GM12878 (cell line): ENCODE results near the gene LEF1. TPM values are rescaled to one million over a fixed set of nuclear protein-coding genes. Genes with fewer than 3 reads are reported as not detected.

Source experiments
- ATAC-seq: fragments of 200-7000 bp; cut with Tn5 transposase; 3 replicates; pipeline ENCODE4 v1.9.1; 2020; ENCODE audit warnings: mild to moderate bottlenecking, moderate library complexity
- BruUV-seq: library from RNA; stranded (reverse); fragments of 400-500 nt; replicated peaks from 2 replicates; lab custom pipeline; 2021; lab: Mats Ljungman, UMichigan
- CTCF ChIA-PET: fragments of 300-600 bp; sonication (Branson Sonifier 250); formaldehyde crosslinking; extraction: SDS; loops from one replicate; lab custom pipeline; 2021; ENCODE audit warnings: inconsistent platforms; lab: Yijun Ruan, JAX
- POLR2A ChIA-PET: fragments of 350-600 bp; formaldehyde crosslinking; extraction: SDS; loops from one replicate; lab custom pipeline; 2021; ENCODE audit warnings: inconsistent platforms; lab: Charles Lee
- RAD21 ChIA-PET: fragments of 300-600 bp; sonication (Branson Sonifier 250); formaldehyde crosslinking; loops from one replicate; lab custom pipeline; 2023; ENCODE audit warnings: antibody characterized with exemption; ENCODE audit not compliant: unreplicated experiment; lab: Charles Lee
- SMC1A ChIA-PET: fragments of 300-600 bp; sonication (Branson Sonifier 250); formaldehyde crosslinking; loops from one replicate; lab custom pipeline; 2023; ENCODE audit not compliant: unreplicated experiment, uncharacterized antibody; lab: Charles Lee
- DNase-seq: peaks from one replicate; pipeline ENCODE4 v3.0.0-alpha.2; 2011; ENCODE audit warnings: low read depth, low spot score
- FAIRE-seq: peaks from 3 replicates; lab custom pipeline; 2011; peaks lifted over from hg19 to GRCh38; lab: Jason Lieb, UNC
- H2AFZ ChIP-seq: 2 replicates; pipeline ENCODE4 v1.6.0; 2011; ENCODE audit warnings: low read depth, low read length, control low read depth; ENCODE audit not compliant: control insufficient read depth
- H3K27ac ChIP-seq: 2 replicates; pipeline ENCODE4 v1.5.1; 2011; ENCODE audit warnings: control low read depth; ENCODE audit not compliant: control insufficient read depth, insufficient read depth
- H3K27me3 ChIP-seq, 2 experiments: replicated peaks in 1 of 2; 2 replicates each; pipeline versions ENCODE4 v1.6.0 to v1.6.1; 2011; ENCODE audit warnings: low read length in 1 of 2; ENCODE audit not compliant: control insufficient read depth in 2 of 2, insufficient read depth in 2 of 2
- H3K36me3 ChIP-seq, 2 experiments: 2 replicates each; pipeline ENCODE4 v1.5.1; 2011; ENCODE audit warnings: low read length in 1 of 2; ENCODE audit not compliant: control insufficient read depth in 2 of 2, insufficient read depth in 2 of 2
- H3K4me1 ChIP-seq: 2 replicates; pipeline ENCODE4 v1.6.1; 2011; ENCODE audit warnings: mild to moderate bottlenecking, low read length, moderate library complexity, mixed read lengths; ENCODE audit not compliant: control insufficient read depth, insufficient read depth
- H3K4me2 ChIP-seq: 2 replicates; pipeline ENCODE4 v1.6.0; 2011; ENCODE audit warnings: control low read depth; ENCODE audit not compliant: control insufficient read depth, insufficient read depth
- H3K4me3 ChIP-seq: fragments of 200-600 bp; sonication (generic); 2 replicates; pipeline ENCODE4 v1.5.1; 2016
- H3K79me2 ChIP-seq: 2 replicates; pipeline ENCODE4 v1.6.0; 2011; ENCODE audit warnings: low read length; ENCODE audit not compliant: control insufficient read depth, insufficient read depth
- H3K9ac ChIP-seq: 2 replicates; pipeline ENCODE4 v1.8.0; 2011; ENCODE audit warnings: low read length, control low read depth, mixed read lengths; ENCODE audit not compliant: control insufficient read depth, insufficient read depth
- H3K9me3 ChIP-seq: replicated peaks from 3 replicates; pipeline ENCODE4 v1.5.1; 2011; ENCODE audit warnings: mild to moderate bottlenecking, low read length; ENCODE audit not compliant: control insufficient read depth, insufficient read depth
- H4K20me1 ChIP-seq: 2 replicates; pipeline ENCODE4 v1.6.0; 2011; ENCODE audit not compliant: control insufficient read depth, insufficient read depth
- E2F8 ChIP-seq: fragments of 450-650 bp; IDR thresholded peaks from 2 replicates; pipeline ENCODE4 v1.6.1; 2018; ENCODE audit warnings: mild to moderate bottlenecking, low read depth, moderate library complexity; ENCODE audit not compliant: partially characterized antibody
- E4F1 ChIP-seq: fragments of 450-650 bp; IDR thresholded peaks from 2 replicates; pipeline ENCODE4 v1.6.1; 2018; ENCODE audit warnings: borderline replicate concordance, mild to moderate bottlenecking; ENCODE audit not compliant: partially characterized antibody
- EED ChIP-seq: sonication (generic); IDR thresholded peaks from 2 replicates; pipeline ENCODE4 v1.6.1; 2016; ENCODE audit warnings: antibody characterized with exemption, low read depth
- IRF3 ChIP-seq: fragments of 450-650 bp; IDR thresholded peaks from 2 replicates; pipeline ENCODE4 v1.6.1; 2014; ENCODE audit warnings: mild to moderate bottlenecking
- MTA3 ChIP-seq: IDR thresholded peaks from 2 replicates; pipeline ENCODE4 v1.6.1; 2012; ENCODE audit warnings: low read length, inconsistent platforms, borderline replicate concordance
- NKRF ChIP-seq: fragments of 450-650 bp; conservative IDR thresholded peaks from 2 replicates; pipeline ENCODE4 v1.6.1; 2017; ENCODE audit warnings: mild to moderate bottlenecking, moderate library complexity
- RCOR1 ChIP-seq: conservative IDR thresholded peaks from 2 replicates; pipeline ENCODE4 v1.6.1; 2012; ENCODE audit warnings: low read depth, low read length, improper control_type of control experiment
- SIX5 ChIP-seq: IDR thresholded peaks from 2 replicates; pipeline ENCODE4 v1.6.1; 2011; ENCODE audit warnings: mild to moderate bottlenecking, low read depth, low read length, moderate library complexity; ENCODE audit not compliant: severe bottlenecking
- SUZ12 ChIP-seq: fragments of 200-600 bp; sonication (generic); IDR thresholded peaks from one replicate; pipeline ENCODE4 v1.6.1; 2018; ENCODE audit warnings: antibody characterized with exemption, mild to moderate bottlenecking; ENCODE audit not compliant: unreplicated experiment
- TCF7 ChIP-seq: IDR thresholded peaks from 2 replicates; pipeline ENCODE4 v1.6.1; 2014; ENCODE audit warnings: antibody characterized with exemption, borderline replicate concordance
- WGBS: methylation state at CpG from one replicate; pipeline ENCODE4 v1.1.6; 2016; ENCODE audit warnings: low lambda C conversion rate; ENCODE audit not compliant: insufficient replicate concordance, insufficient coverage; ENCODE audit errors: missing lambda C conversion rate; 5-methylcytosine and 5-hydroxymethylcytosine counted together
- in situ Hi-C: fragments of 300-500 bp; cut with MboI; formaldehyde crosslinking; loops from 9 replicates; pipeline ENCODE4 v1.14.3; 2018; ENCODE audit warnings: mixed read lengths
- intact Hi-C: fragments of 100-400 bp; cut with micrococcal nuclease; formaldehyde crosslinking; loops from one replicate; pipeline ENCODE4 v1.14.2; 2022; ENCODE audit not compliant: unreplicated experiment
- polyA plus RNA-seq, 11 experiments: library from polyadenylated mRNA; depleted of rRNA in 4 of 11; unstranded in 6 of 11; stranded (reverse) in 5 of 11; fragments of >200 nt; fragmentation: Nextera tagmentation in 4 of 11; fragmentation: Illumina TruSeq in 1 of 11; extraction: Ambion mirVana in 4 of 11; extraction: Trizol in 1 of 11; gene quantifications; 1 replicate in 1 of 11; 2 replicates in 10 of 11; pipeline versions ENCODE4 v1.2.1 to v1.2.3, GENCODE V29; 2011 to 2016; ENCODE audit warnings: inconsistent platforms in 2 of 11, missing spikeins in 2 of 11, low read depth in 1 of 11
- total RNA-seq, 4 experiments: library from RNA; depleted of rRNA in 3 of 4; stranded (reverse); fragments of >200 nt in 3 of 4; fragmentation: Illumina TruSeq in 1 of 4; extraction: Trizol in 1 of 4; gene quantifications; 2 replicates each; pipeline versions ENCODE4 v1.2.1 to v1.2.3, GENCODE V29; 2013 to 2021

The LEF1 gene
- total and polyA plus RNA-seq, 10 of the 15 experiments (the other 5 are each of a cell fraction or from before 2014, with no cell fraction given): 10.2 to 38.1 (median 19.5) TPM

GRCh38 chr4:108155373-108155772 lies 13.4 kb downstream of the LEF1 start (continued):
- no peak for TF ChIP-seq RCOR1
- no peak for TF ChIP-seq E2F8
- no peak for TF ChIP-seq SIX5

- FAIRE-seq (no peak), DNase-seq (no peak), ATAC-seq (no peak)
- Histone ChIP-seq H3K4me3 (no peak overlapping the region), H3K4me2 (no peak overlapping the region), H4K20me1 (no peaks in the 10 kb centered on the region), H3K27me3 (no peaks in the 10 kb centered on the region), H3K79me2 (no peaks in the 10 kb centered on the region), H3K36me3 (no peaks in the 10 kb centered on the region), H3K4me1 (no peaks in the 10 kb centered on the region; the same call in 1 of the 2 replicates), H3K9me3 (no peaks in the 10 kb centered on the region), H3K27ac (no peak overlapping the region), H2AFZ (no peak overlapping the region), H3K9ac (no peak overlapping the region)
- POLR2A ChIA-PET: interaction anchor here (1.5 kb wide), 1 partner anchor 11 kb away, joined by 4 read pairs; no protein-coding TSS in a partner anchor
- CTCF ChIA-PET: interaction anchor here (1.0 kb wide), 1 partner anchor 29 kb away, joined by 3 read pairs; no protein-coding TSS in a partner anchor
- SMC1A ChIA-PET: interaction anchor here (1.5 kb wide), 1 partner anchor 12 kb away, joined by 4 read pairs; no protein-coding TSS in a partner anchor
- in situ Hi-C loops (loop anchor here (25.0 kb wide), 1 partner anchor 441 kb away; the partner anchor contains the start of gene PAPSS1), intact Hi-C loops (no loop called here)
- no TSS peak for BruUV-seq
- RAD21 ChIA-PET: interaction anchor here (0.5 kb wide), 1 partner anchor 924 kb away, joined by 3 read pairs; no protein-coding TSS in a partner anchor
- 0% methylated on average over 1 of the region's 1 CpG for WGBS
- TF ChIP-seq E2F8 (no peak), TCF7 (no peak), MTA3 (no peak), IRF3 (no peak), SIX5 (no peak), EED (no peak), E4F1 (no peak), NKRF (no peak), SUZ12 (no peak)
These were observed 15.8 kb downstream of the LEF1 start for GRCh38 chr4:108152980-108153379.
